ENCODE data around the gene TCERG1L. TPM values are rescaled to one million over a fixed set of nuclear protein-coding genes. Genes with fewer than 3 reads are reported as not detected.
A peak's percentile ranks its signal among the peaks of the same experiment; 100 is the strongest.

TCERG1L gene
- total and polyA plus RNA-seq, 9 of the 15 experiments (the other 6 are each of a cell fraction or from before 2014, with no cell fraction given): not detected

- TF ChIP-seq, protein P1, sequence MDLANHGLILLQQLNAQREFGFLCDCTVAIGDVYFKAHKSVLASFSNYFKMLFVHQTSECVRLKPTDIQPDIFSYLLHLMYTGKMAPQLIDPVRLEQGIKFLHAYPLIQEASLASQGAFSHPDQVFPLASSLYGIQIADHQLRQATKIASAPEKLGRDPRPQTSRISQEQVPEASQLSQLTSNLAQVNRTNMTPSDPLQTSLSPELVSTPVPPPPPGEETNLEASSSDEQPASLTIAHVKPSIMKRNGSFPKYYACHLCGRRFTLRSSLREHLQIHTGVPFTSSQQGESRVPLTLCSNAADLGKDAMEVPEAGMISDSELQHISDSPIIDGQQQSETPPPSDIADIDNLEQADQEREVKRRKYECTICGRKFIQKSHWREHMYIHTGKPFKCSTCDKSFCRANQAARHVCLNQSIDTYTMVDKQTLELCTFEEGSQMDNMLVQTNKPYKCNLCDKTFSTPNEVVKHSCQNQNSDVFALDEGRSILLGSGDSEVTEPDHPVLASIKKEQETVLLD (IDR thresholded peaks at IDR 0.05): no peak
- TF ChIP-seq ZNF12 (CRISPR knock-in tag; IDR thresholded peaks at IDR 0.05) (no peak), MNT (conservative IDR thresholded peaks at IDR 0.05) (no peak), CBX2 (IDR thresholded peaks at IDR 0.05; ENCODE audit: insufficient read depth, low read length, poor library complexity, severe bottlenecking) (no peak), THRB (CRISPR knock-in tag; conservative IDR thresholded peaks at IDR 0.05) (no peak), ZNF707 (CRISPR knock-in tag; conservative IDR thresholded peaks at IDR 0.05) (no peak), BRCA1 (IDR thresholded peaks at IDR 0.05) (no peak), BRCA1 (CRISPR knock-in tag; IDR thresholded peaks at IDR 0.05) (no peak), ELF1 (tag; IDR thresholded peaks at IDR 0.05) (peak; percentile 76), ZNF232 (CRISPR knock-in tag; IDR thresholded peaks at IDR 0.05) (no peak), HMG20A (CRISPR knock-in tag; conservative IDR thresholded peaks at IDR 0.05) (no peak), HCFC1 (IDR thresholded peaks at IDR 0.05; ENCODE audit: low read depth, low read length) (peak; percentile 19; the same call in 1 of the 2 replicates), L3MBTL2 (IDR thresholded peaks at IDR 0.05) (peak; percentile 73), CBX3 (IDR thresholded peaks at IDR 0.05; ENCODE audit: borderline replicate concordance in 1 of 2, low read length in 2 of 2) (peak in 1 of 2 experiments; percentile 85; a peak in 2 of 3 replicates), ELK1 (CRISPR knock-in tag; IDR thresholded peaks at IDR 0.05) (no peak)
- TF ChIP-seq, protein P2, sequence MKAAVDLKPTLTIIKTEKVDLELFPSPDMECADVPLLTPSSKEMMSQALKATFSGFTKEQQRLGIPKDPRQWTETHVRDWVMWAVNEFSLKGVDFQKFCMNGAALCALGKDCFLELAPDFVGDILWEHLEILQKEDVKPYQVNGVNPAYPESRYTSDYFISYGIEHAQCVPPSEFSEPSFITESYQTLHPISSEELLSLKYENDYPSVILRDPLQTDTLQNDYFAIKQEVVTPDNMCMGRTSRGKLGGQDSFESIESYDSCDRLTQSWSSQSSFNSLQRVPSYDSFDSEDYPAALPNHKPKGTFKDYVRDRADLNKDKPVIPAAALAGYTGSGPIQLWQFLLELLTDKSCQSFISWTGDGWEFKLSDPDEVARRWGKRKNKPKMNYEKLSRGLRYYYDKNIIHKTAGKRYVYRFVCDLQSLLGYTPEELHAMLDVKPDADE (conservative IDR thresholded peaks at IDR 0.05; ENCODE audit: control insufficient read depth, low read depth, low read length): no peak
- TF ChIP-seq, protein P3, sequence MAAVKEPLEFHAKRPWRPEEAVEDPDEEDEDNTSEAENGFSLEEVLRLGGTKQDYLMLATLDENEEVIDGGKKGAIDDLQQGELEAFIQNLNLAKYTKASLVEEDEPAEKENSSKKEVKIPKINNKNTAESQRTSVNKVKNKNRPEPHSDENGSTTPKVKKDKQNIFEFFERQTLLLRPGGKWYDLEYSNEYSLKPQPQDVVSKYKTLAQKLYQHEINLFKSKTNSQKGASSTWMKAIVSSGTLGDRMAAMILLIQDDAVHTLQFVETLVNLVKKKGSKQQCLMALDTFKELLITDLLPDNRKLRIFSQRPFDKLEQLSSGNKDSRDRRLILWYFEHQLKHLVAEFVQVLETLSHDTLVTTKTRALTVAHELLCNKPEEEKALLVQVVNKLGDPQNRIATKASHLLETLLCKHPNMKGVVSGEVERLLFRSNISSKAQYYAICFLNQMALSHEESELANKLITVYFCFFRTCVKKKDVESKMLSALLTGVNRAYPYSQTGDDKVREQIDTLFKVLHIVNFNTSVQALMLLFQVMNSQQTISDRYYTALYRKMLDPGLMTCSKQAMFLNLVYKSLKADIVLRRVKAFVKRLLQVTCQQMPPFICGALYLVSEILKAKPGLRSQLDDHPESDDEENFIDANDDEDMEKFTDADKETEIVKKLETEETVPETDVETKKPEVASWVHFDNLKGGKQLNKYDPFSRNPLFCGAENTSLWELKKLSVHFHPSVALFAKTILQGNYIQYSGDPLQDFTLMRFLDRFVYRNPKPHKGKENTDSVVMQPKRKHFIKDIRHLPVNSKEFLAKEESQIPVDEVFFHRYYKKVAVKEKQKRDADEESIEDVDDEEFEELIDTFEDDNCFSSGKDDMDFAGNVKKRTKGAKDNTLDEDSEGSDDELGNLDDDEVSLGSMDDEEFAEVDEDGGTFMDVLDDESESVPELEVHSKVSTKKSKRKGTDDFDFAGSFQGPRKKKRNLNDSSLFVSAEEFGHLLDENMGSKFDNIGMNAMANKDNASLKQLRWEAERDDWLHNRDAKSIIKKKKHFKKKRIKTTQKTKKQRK (IDR thresholded peaks at IDR 0.05; ENCODE audit: borderline replicate concordance, low read depth, low read length): no peak
Observed at GRCh38 chr10:131088619-131089018, 222.9 kb downstream of the TCERG1L start (continued).
